ENCODE results near the gene ZNF12. TPM values are rescaled to one million over a fixed set of nuclear protein-coding genes. Genes with fewer than 3 reads are reported as not detected.

Gene ZNF12
- total and polyA plus RNA-seq, 2 of the 8 experiments (the other 6 are each of a cell fraction or from before 2014, with no cell fraction given): 6.7 to 16.2 TPM

- H3K36me3 ChIP-seq (ENCODE audit: control insufficient read depth in 2 of 4, insufficient read depth in 4 of 4, low read length in 3 of 4): no peaks in the 10 kb centered on the region
- no peak overlapping the region for H3K27ac ChIP-seq (ENCODE audit: low read depth, low read length)
- no peak overlapping the region for H2BK120ac ChIP-seq (replicated peaks; ENCODE audit: low read depth, low read length)
- no peak overlapping the region for H3K23ac ChIP-seq (ENCODE audit: insufficient read length)
- CTCF ChIA-PET (ENCODE audit: partially characterized antibody): no interaction called here
- no peaks in the 10 kb centered on the region for H3K79me1 ChIP-seq (ENCODE audit: low read depth, low read length)
- 91% methylated on average over 5 of the region's 5 CpGs; no CpG with 5 or more reads in 1 of the 2 experiments for WGBS, 2 experiments (ENCODE audit: extremely low coverage in 1 of 2, insufficient coverage in 1 of 2, insufficient read length in 1 of 2, insufficient replicate concordance in 2 of 2, low coverage in 1 of 2, low lambda C conversion rate in 2 of 2, missing lambda C conversion rate in 1 of 2)
- H3K14ac ChIP-seq (ENCODE audit: insufficient read length): no peak overlapping the region
- H3K18ac ChIP-seq (ENCODE audit: extremely low read depth, low read length): no peak overlapping the region
- H3K9ac ChIP-seq (replicated peaks in 1 of 4; ENCODE audit: extremely low read depth in 1 of 4, low read depth in 3 of 4, low read length in 3 of 4): no peak overlapping the region
- no peaks in the 10 kb centered on the region for H4K20me1 ChIP-seq (replicated peaks in 1 of 2; ENCODE audit: control insufficient read depth in 1 of 2, insufficient read depth in 2 of 2, low read length in 2 of 2)
- no peak overlapping the region for H4K91ac ChIP-seq (replicated peaks; ENCODE audit: insufficient read length, low read length)
- H4K8ac ChIP-seq (ENCODE audit: extremely low read depth, insufficient read depth, low read length): no peak overlapping the region
- no peak overlapping the region for H4K5ac ChIP-seq (ENCODE audit: insufficient read length, low read depth, low read length)
- no peak overlapping the region for H2BK15ac ChIP-seq (ENCODE audit: low read length)
- H2BK5ac ChIP-seq (ENCODE audit: low read depth, low read length): no peak overlapping the region
- H3K56ac ChIP-seq (replicated peaks; ENCODE audit: insufficient read length, low read depth, low read length): no peak overlapping the region
- POLR2A ChIA-PET (ENCODE audit: partially characterized antibody): no interaction called here
- no peak overlapping the region for H3K4me2 ChIP-seq (ENCODE audit: insufficient read depth in 1 of 2, low read depth in 2 of 2, low read length in 2 of 2)
- H3K79me2 ChIP-seq (ENCODE audit: control insufficient read depth in 1 of 2, insufficient read depth in 2 of 2, low read length in 2 of 2): no peaks in the 10 kb centered on the region
- no peak overlapping the region for H2AK5ac ChIP-seq (ENCODE audit: low read depth, low read length)
- no peak overlapping the region for H2BK12ac ChIP-seq (ENCODE audit: low read depth, low read length)
- no peak for DNase-seq (ENCODE audit: low read depth in 1 of 2, low spot score in 2 of 2)
- H3K23me2 ChIP-seq (ENCODE audit: low read depth, low read length): no peaks in the 10 kb centered on the region
- no peak overlapping the region for H3K4ac ChIP-seq (replicated peaks; ENCODE audit: insufficient read length, low read depth, low read length)
- H2BK20ac ChIP-seq (ENCODE audit: low read length): no peak overlapping the region
- H3K4me1 ChIP-seq (replicated peaks in 1 of 4; ENCODE audit: control insufficient read depth in 3 of 4, insufficient read depth in 4 of 4, low read length in 3 of 4): no peaks in the 10 kb centered on the region
- 0 out of 4 replicates have a peak, but pooled peaks cover 0 to 2% of the 10 kb centered on the region in 2 experiments for H3K9me3 ChIP-seq (ENCODE audit: insufficient read depth in 2 of 2, low read depth in 1 of 2, low read length in 1 of 2)
- H2AFZ ChIP-seq (ENCODE audit: low read length): no peak overlapping the region
- H3K4me3 ChIP-seq (ENCODE audit: extremely low read depth in 1 of 4, insufficient read depth in 2 of 4, low read depth in 3 of 4, low read length in 4 of 4): no peak overlapping the region
- H3K27me3 ChIP-seq (replicated peaks in 1 of 4; ENCODE audit: control insufficient read depth in 3 of 4, extremely low read depth in 1 of 4, insufficient read depth in 3 of 4, low read length in 3 of 4): no peaks in the 10 kb centered on the region; a peak in 2 of 7 replicates
- no peak for FAIRE-seq
- TF ChIP-seq RXRA (IDR thresholded peaks at IDR 0.05; ENCODE audit: insufficient read depth, low read depth, low read length): no peak
- no peak for TF ChIP-seq SAP30 (IDR thresholded peaks at IDR 0.05; ENCODE audit: insufficient read depth, insufficient replicate concordance, low read length)
- no peak for TF ChIP-seq ZNF274 (IDR thresholded peaks at IDR 0.05; ENCODE audit: borderline replicate concordance, extremely low read depth, low read length)
- TF ChIP-seq SUZ12 (IDR thresholded peaks at IDR 0.05; ENCODE audit: low read length): no peak
- no peak for TF ChIP-seq RNF2 (IDR thresholded peaks at IDR 0.05; ENCODE audit: borderline replicate concordance, low read depth, low read length, missing control alignments, poor library complexity, severe bottlenecking)
- TF ChIP-seq SRF (IDR thresholded peaks at IDR 0.05; ENCODE audit: low read depth, low read length): no peak
- no peak for TF ChIP-seq TAF1 (IDR thresholded peaks at IDR 0.05; ENCODE audit: low read depth, low read length)
- no peak for TF ChIP-seq TCF12 (IDR thresholded peaks at IDR 0.05; ENCODE audit: low read depth, low read length)
- TF ChIP-seq JUN (IDR thresholded peaks at IDR 0.05; ENCODE audit: low read depth, low read length): no peak
- no peak for TF ChIP-seq CHD1 (IDR thresholded peaks at IDR 0.05; ENCODE audit: low read depth, low read length)
- no peak for TF ChIP-seq EZH2 (IDR thresholded peaks at IDR 0.05; ENCODE audit: low read depth, low read length, severe bottlenecking)
- TF ChIP-seq TAF7 (optimal IDR thresholded peaks at IDR 0.05; ENCODE audit: borderline replicate concordance, low read depth, low read length): no peak
- no peak for TF ChIP-seq ASH2L (IDR thresholded peaks at IDR 0.05; ENCODE audit: low read length)
- no peak for TF ChIP-seq MAFK (IDR thresholded peaks at IDR 0.05; ENCODE audit: low read depth, low read length)
- no peak for TF ChIP-seq CBX8 (IDR thresholded peaks at IDR 0.05; ENCODE audit: borderline replicate concordance, low read depth, low read length)
Observed at GRCh38 chr7:6714360-6714759, 7.6 kb upstream of the ZNF12 start.

Measured in H1 (cell line).